ENCODE data around the gene TUBA3D. TPM values are rescaled to one million over a fixed set of nuclear protein-coding genes. Genes with fewer than 3 reads are reported as not detected.
"Not testable (repeated sequence)": the region's sequence is repeated elsewhere in the genome, so short reads cannot be mapped to it uniquely, and the experiment has no call there.

The TUBA3D gene
- total RNA-seq, 1 experiment from 2014 or later: not detected

DNA sequence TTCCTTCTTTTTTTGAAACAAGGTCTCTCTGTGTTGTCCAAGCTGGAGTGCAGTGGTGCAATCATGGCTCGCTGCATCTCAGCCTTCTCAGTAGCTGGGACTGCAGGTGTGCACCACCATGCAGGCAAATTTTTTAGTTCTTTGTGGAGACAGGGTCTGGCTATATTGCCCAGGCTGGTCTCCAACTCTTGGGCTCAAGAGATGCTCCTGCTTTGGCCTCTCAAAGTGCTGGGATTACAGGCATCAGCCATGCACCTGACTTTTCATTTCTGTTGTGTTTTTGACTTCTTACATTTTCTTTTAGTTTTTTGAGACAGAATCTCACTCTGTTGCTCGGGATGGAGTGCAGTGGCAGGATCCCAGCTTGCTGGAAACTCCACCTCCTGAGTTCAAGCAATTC, 49.3 kb downstream of the TUBA3D start:
- DNase-seq (ENCODE audit: low read depth); in situ Hi-C loops (cut with HindIII; ENCODE audit: low pct_unique_long_range_greater_than_20kb, low sequenced_read_pairs): not testable (repeated sequence)

DNA sequence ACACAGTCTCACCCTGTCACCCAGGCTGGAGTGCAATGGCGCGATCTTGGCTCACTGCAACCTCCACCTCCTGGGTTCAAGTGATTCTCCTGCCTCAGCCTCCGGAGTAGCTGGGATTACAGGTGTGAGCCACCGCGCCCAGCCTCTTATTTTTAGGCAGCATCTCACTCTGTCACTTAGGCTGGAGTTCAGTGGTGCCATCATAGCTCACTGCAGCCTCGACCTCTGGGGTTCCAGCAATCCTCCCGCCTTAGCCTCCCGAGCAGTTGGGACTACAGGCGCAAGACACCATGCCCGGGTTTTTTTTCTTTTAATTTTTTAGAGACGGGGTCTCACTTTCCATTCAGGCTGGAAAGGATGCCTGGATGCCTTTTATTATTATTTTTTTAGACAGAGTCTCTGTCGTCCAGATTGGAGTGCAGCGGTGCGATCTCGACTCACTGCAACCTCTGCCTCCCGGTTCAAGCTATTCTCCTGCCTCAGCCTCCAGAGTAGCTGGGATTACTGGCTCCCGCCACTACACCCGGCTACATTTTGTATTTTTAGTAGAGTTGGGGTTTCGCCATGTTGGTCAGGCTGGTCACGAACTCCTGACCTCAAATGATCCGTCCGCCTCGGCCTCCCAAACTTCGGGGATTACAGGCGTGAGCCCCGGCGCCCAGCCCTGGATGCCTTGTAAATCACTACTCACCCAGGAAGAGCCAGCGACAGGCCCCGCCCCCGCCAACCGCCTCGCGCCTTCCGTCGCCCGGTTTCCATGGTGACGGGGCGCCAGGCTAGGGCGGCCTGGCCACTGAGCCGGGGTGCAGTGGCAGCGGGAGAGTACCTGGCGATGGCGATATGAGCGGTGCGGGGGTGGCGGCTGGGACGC, 51.4 kb downstream of the TUBA3D start, which contains the start of gene CCDC74A:
CCDC74A (plus strand) TSS at position 758 of the 871 bp plus-strand sequence; CDS start at position 841, 83 bp downstream.
- in situ Hi-C loops (cut with HindIII; ENCODE audit: low pct_unique_long_range_greater_than_20kb, low sequenced_read_pairs): not testable (repeated sequence)
- peak; percentile 68 for DNase-seq (ENCODE audit: low read depth)

DNA sequence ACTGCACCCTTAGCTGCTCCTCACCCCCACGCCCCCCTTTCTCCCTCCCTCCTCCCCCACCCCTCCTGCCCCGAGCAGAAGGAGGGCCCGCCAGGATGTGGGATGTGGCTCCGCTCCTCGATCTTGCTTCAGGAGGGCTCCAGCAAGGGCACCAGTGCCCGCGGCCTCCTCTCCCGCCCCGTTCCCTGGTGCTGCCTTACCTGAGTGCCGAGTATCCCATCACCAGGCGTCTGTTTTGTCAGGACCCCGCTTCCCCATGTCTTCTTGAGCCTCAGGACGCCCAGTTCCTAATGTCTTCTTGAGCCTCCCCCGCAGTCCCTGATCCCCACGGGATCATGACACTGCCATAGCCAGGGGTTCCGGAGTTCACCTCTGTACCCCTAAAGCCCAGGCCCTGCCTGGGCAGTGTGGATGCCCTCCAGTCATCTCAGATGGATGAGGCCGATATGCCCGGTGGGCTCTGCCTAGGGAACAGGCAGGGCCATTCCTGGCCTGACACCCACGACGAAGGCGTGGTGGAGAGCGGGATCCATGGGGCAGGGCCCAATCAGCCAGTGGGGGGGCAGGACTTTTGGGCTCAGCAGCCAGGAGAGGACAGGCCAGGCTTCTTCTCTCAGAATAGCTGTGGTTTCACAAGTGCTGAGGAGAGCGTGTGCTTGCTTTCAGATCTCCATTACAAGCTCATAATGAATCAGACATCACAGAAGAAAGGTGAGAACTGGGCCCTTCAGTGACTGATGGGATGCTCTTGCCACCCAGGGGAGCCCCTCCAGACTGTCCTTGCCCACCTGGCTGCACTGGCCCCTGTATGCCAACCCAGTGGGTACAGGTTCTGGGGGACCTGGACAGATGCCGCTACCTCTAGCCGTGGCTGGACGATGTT, 53.3 kb downstream of the TUBA3D start:
- in situ Hi-C loops (cut with HindIII; ENCODE audit: low pct_unique_long_range_greater_than_20kb, low sequenced_read_pairs); DNase-seq (ENCODE audit: low read depth): not testable (repeated sequence)

DNA sequence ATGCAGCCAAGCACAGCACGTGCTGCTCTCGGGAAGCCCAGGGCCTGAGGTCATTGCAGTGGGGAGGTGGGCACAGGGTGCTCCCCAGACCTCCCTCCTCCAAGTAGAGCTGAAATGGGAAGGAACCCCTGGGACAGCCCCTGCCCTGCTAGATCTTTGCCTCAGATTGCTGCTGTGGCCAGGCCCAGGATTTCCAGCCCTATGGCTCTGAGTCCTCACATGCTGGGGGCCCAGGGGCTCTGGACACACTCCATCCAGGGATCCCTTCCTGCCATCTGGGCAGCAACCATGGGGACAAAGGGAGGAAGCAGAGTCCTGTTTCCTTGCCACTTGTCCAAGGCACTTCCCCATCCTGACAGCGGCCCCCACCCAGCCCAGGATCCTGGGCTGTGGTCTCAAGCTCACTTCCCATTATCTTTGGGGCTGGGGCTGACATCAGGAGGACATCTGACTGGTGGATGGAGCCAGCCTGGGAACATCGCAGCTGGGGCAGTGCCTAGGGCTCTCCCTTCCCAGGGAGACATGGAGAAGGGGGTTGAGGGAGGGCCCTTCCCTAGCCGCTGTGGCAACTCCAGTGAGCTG, 54.0 kb downstream of the TUBA3D start:
- DNase-seq (ENCODE audit: low read depth); in situ Hi-C loops (cut with HindIII; ENCODE audit: low pct_unique_long_range_greater_than_20kb, low sequenced_read_pairs): not testable (repeated sequence)

DNA sequence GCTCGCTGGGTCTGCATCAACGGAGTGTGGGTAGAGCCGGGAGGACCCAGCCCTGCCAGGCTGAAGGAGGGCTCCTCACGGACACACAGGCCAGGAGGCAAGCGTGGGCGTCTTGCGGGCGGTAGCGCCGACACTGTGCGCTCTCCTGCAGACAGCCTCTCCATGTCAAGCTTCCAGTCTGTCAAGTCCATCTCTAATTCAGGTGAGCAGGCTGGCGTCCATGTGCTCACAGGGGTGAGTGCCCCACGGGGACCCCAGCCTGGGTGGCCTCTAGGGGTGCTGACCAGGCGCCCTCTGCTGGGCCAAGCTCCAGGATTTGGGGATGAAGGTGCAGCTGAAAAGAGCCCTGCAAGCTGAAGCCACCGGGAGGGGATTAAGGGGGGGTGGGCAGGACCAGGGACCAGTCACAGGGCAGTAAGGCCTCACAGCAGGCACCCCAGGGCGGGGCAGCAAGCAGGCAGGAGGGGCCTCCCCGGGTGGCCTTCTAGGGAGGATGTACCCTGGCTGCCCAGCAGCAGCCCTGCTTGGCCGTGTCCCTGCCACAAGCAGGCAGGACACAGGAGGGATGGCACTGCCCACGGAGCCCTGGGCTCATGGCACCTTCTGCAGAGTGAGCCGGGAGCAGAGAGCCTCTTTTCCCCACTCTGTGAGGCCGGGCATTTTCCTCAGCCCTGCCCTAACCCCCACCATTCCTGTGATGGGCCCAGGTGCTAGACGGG, 54.9 kb downstream of the TUBA3D start:
- in situ Hi-C loops (cut with HindIII; ENCODE audit: low pct_unique_long_range_greater_than_20kb, low sequenced_read_pairs); DNase-seq (ENCODE audit: low read depth): not testable (repeated sequence)

DNA sequence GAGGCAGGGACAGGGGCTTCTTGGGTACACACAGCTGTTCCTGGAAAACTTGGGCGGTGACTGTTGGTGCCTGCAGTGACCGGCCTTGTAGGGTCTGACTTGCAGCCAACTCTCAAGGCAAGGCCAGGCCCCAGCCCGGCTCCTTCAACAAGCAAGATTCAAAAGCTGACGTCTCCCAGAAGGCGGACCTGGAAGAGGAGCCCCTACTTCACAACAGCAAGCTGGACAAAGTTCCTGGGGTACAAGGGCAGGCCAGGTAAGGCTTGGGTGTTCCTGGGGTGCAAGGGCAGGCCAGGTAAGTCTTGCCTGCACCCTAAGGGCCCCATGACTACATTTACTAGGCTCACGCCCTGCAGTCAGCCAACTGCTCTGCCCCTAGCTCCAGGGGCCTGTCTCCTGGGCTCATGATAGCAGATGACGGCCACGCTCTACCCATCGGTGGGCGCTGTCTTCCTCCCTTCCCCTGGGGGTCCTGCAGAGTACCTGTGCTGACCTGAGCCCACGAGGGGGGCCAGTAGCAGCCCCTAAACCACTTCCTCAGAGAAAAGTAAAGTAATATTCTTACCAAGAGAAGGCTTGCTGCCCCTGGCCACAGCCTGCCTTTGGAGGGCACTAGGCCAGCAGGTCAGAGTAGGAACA, 55.7 kb downstream of the TUBA3D start:
- in situ Hi-C loops (cut with HindIII; ENCODE audit: low pct_unique_long_range_greater_than_20kb, low sequenced_read_pairs); DNase-seq (ENCODE audit: low read depth): not testable (repeated sequence)

Other genes with a start within 250 kb of the TUBA3D start
- not detected in 2 replicates for gene RAB6D, start 112.0 kb upstream of the TUBA3D start, total RNA-seq (2014; rRNA removed; shearing (Covaris generic); ENCODE audit: low replicate concordance)
- 217 and 282 TPM in 2 replicates for gene MZT2A, start 16.3 kb downstream of the TUBA3D start, total RNA-seq (2014; rRNA removed; shearing (Covaris generic); ENCODE audit: low replicate concordance)
- gene CCDC74A, start 51.8 kb downstream of the TUBA3D start, total RNA-seq (2014; rRNA removed; shearing (Covaris generic); ENCODE audit: low replicate concordance): 57.2 and 58.7 TPM in 2 replicates

All from Caki2 (cell line).